ENCODE measurements around the gene SCML2. TPM values are rescaled to one million over a fixed set of nuclear protein-coding genes. Genes with fewer than 3 reads are reported as not detected.

SCML2 gene
- polyA plus RNA-seq, 2 of the 4 experiments (the other 2 are of a cell fraction), result 8.0 to 13.9 TPM

DNA sequence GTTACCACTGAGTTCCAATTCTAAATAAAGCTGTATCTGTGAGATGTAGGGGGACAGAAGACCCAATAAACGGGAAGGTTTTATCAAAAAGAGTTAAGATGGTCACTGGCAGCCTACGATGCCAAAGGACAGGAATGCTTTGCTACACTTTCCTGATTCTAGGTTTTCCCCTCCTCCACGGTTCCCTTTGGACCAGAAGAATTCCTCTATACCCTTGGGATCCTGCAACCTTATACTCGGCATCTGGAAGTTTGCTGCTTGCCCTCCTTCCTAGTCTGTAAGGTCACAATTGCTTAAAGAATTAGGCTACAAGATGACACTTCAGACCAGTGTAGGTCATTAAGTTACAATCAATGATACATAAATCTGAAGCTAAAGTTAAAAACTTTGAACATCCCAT lies 64.3 kb downstream of the SCML2 start:
- ChIA-PET CTCF (interaction anchor here (1.0 kb wide), 1 partner anchor 88 kb away, joined by 3 read pairs; no protein-coding TSS in a partner anchor), POLR2A (no interaction called here)
- no peak for TF ChIP-seq JUNB (IDR thresholded peaks at IDR 0.05)
- no peak for TF ChIP-seq NFE2L2 (conservative IDR thresholded peaks at IDR 0.05; ENCODE audit: low read length)
- TF ChIP-seq RCOR1 (IDR thresholded peaks at IDR 0.05; ENCODE audit: low read depth, low read length), result no peak
- Histone ChIP-seq H3K27ac (no peak overlapping the region), H3K4me2 (no peak overlapping the region), H3K4me3 (no peak overlapping the region), H3K4me1 (no peaks in the 10 kb centered on the region), H3K9me3 (no peaks in the 10 kb centered on the region)
- FAIRE-seq, result no peak
- WGBS (ENCODE audit: missing lambda C conversion rate), result 57% methylated on average over 4 of the region's 4 CpGs
- no peak; a peak in 1 of 6 replicates for ATAC-seq
- DNase-seq (ENCODE audit: low read depth in 1 of 2, low spot score in 1 of 2), result no peak

DNA sequence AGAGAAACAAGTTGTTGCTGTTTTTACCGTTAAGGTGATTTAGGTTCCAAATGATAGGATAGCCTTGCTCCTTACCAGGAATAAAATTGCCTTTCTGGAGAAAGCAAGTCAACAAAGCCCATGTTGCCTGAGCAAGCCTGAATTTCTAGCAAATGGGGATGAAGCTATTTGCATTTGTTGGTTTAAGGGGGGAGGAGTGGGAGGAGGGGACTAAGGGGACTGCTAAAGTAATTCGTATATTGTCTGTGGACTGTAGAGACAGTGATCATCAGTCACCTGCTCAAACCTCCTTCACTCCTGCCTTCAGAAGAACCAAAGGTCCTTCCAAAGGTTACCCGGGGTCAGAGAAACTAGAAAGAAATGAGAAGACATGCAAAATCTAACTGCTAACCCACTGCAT lies 65.8 kb downstream of the SCML2 start:
- H3K4me3 ChIP-seq, result no peak overlapping the region
- 76% methylated on average over 3 of the region's 3 CpGs for WGBS (ENCODE audit: missing lambda C conversion rate)
- DNase-seq (ENCODE audit: low read depth in 1 of 2, low spot score in 1 of 2) (no peak), FAIRE-seq (no peak), ATAC-seq (no peak)
- H3K4me2 ChIP-seq, result no peak overlapping the region
- CTCF ChIA-PET, result interaction anchor here (0.9 kb wide), 1 partner anchor 11 kb away, joined by 4 read pairs; no protein-coding TSS in a partner anchor
- H3K9me3 ChIP-seq, result no peaks in the 10 kb centered on the region
- POLR2A ChIA-PET, result no interaction called here
- H3K27ac ChIP-seq, result no peak overlapping the region
- TF ChIP-seq HOXB5 (CRISPR knock-in tag; IDR thresholded peaks at IDR 0.05) (no peak), JUN (IDR thresholded peaks at IDR 0.05) (no peak), FOSL2 (IDR thresholded peaks at IDR 0.05) (no peak), FOSL2 (CRISPR knock-in tag; IDR thresholded peaks at IDR 0.05) (no peak), HEYL (CRISPR knock-in tag; IDR thresholded peaks at IDR 0.05) (no peak), ZFP36 (IDR thresholded peaks at IDR 0.05; ENCODE audit: borderline replicate concordance, partially characterized antibody) (no peak), FOXS1 (CRISPR knock-in tag; IDR thresholded peaks at IDR 0.05) (no peak), EHF (CRISPR knock-in tag; IDR thresholded peaks at IDR 0.05) (no peak), ZC3H11A (IDR thresholded peaks at IDR 0.05) (no peak), KDM1A (IDR thresholded peaks at IDR 0.05; ENCODE audit: low read depth) (no peak), CBX8 (IDR thresholded peaks at IDR 0.05) (no peak), PHF8 (IDR thresholded peaks at IDR 0.05; ENCODE audit: borderline replicate concordance, low read depth) (no peak), RARB (CRISPR knock-in tag; IDR thresholded peaks at IDR 0.05) (no peak), POLR2AphosphoS2 (conservative IDR thresholded peaks at IDR 0.05; ENCODE audit: low read length) (no peak)
- H3K4me1 ChIP-seq, result no peaks in the 10 kb centered on the region

- H3K4me1 ChIP-seq, result no peaks in the 10 kb centered on the region
- DNase-seq (ENCODE audit: low read depth in 1 of 2, low spot score in 1 of 2) (no peak), ATAC-seq (no peak), FAIRE-seq (peak; percentile 46)
- H3K27ac ChIP-seq, result no peak overlapping the region
- H3K4me3 ChIP-seq, result no peak overlapping the region
- TF ChIP-seq ZNF302 (CRISPR knock-in tag; IDR thresholded peaks at IDR 0.05) (no peak), MAFK (IDR thresholded peaks at IDR 0.05; ENCODE audit: partially characterized antibody) (peak; percentile 35)
- ChIA-PET POLR2A (no interaction called here), CTCF (interaction anchor here (1.1 kb wide), 1 partner anchor 63 kb away, joined by 3 read pairs; no protein-coding TSS in a partner anchor)
- 80% methylated on average over 3 of the region's 3 CpGs for WGBS (ENCODE audit: missing lambda C conversion rate)
- H3K4me2 ChIP-seq, result no peak overlapping the region
- H3K9me3 ChIP-seq, result no peaks in the 10 kb centered on the region
These were observed 68.1 kb downstream of the SCML2 start for GRCh38 chrX:18286322-18286831.

DNA sequence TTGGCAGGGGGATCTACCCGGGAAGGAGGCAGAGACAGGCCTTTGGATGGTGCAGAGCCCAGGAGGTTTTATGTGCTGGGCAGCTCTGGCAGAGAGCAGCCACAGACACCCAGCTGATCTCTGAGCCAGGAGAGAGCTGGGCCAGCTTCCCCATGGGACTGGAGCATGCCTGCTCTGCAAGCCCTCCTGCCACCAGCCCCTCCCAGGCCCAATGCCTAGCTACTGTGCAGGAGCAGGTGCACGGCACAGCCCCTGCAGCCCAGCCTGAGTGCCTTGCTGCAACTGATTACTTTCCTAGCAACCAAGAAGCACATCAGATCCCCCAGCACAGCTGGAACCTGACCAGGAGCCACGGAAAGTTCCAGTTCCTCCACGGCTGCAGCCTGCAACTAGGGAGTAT lies 76.0 kb downstream of the SCML2 start:
- ChIA-PET CTCF (interaction anchor here (0.8 to 1.5 kb wide), 2 partner anchors 11 to 36 kb away, joined by 3 to 4 read pairs; no protein-coding TSS in a partner anchor), POLR2A (interaction anchor here (0.5 kb wide), 1 partner anchor 65 kb away, joined by 3 read pairs; no protein-coding TSS in a partner anchor)
- Histone ChIP-seq H3K4me2 (no peak overlapping the region), H3K4me3 (no peak overlapping the region), H3K27ac (no peak overlapping the region), H3K9me3 (no peaks in the 10 kb centered on the region), H3K4me1 (no peaks in the 10 kb centered on the region)
- ATAC-seq (no peak), DNase-seq (ENCODE audit: low read depth in 1 of 2, low spot score in 1 of 2) (no peak), FAIRE-seq (no peak)
- WGBS (ENCODE audit: missing lambda C conversion rate), result 80% methylated on average over 1 of the region's 4 CpGs
- TF ChIP-seq NPAS2 (CRISPR knock-in tag; IDR thresholded peaks at IDR 0.05; ENCODE audit: borderline replicate concordance) (no peak), KDM5A (IDR thresholded peaks at IDR 0.05) (no peak), HOXB5 (CRISPR knock-in tag; IDR thresholded peaks at IDR 0.05) (no peak), HEYL (CRISPR knock-in tag; IDR thresholded peaks at IDR 0.05) (no peak), RFX5 (IDR thresholded peaks at IDR 0.05) (no peak), HOXA7 (CRISPR knock-in tag; IDR thresholded peaks at IDR 0.05) (no peak), SREBF2 (IDR thresholded peaks at IDR 0.05) (no peak), POLR2A (IDR thresholded peaks at IDR 0.05; ENCODE audit: low read length) (no peak), FOSL2 (IDR thresholded peaks at IDR 0.05) (no peak), FOSL2 (CRISPR knock-in tag; IDR thresholded peaks at IDR 0.05) (no peak), SMC3 (IDR thresholded peaks at IDR 0.05) (no peak), MYC (IDR thresholded peaks at IDR 0.05; ENCODE audit: borderline replicate concordance, low read length) (no peak)
- TF ChIP-seq, protein P1, sequence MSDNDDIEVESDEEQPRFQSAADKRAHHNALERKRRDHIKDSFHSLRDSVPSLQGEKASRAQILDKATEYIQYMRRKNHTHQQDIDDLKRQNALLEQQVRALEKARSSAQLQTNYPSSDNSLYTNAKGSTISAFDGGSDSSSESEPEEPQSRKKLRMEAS (IDR thresholded peaks at IDR 0.05), result no peak
- TF ChIP-seq, protein P2, sequence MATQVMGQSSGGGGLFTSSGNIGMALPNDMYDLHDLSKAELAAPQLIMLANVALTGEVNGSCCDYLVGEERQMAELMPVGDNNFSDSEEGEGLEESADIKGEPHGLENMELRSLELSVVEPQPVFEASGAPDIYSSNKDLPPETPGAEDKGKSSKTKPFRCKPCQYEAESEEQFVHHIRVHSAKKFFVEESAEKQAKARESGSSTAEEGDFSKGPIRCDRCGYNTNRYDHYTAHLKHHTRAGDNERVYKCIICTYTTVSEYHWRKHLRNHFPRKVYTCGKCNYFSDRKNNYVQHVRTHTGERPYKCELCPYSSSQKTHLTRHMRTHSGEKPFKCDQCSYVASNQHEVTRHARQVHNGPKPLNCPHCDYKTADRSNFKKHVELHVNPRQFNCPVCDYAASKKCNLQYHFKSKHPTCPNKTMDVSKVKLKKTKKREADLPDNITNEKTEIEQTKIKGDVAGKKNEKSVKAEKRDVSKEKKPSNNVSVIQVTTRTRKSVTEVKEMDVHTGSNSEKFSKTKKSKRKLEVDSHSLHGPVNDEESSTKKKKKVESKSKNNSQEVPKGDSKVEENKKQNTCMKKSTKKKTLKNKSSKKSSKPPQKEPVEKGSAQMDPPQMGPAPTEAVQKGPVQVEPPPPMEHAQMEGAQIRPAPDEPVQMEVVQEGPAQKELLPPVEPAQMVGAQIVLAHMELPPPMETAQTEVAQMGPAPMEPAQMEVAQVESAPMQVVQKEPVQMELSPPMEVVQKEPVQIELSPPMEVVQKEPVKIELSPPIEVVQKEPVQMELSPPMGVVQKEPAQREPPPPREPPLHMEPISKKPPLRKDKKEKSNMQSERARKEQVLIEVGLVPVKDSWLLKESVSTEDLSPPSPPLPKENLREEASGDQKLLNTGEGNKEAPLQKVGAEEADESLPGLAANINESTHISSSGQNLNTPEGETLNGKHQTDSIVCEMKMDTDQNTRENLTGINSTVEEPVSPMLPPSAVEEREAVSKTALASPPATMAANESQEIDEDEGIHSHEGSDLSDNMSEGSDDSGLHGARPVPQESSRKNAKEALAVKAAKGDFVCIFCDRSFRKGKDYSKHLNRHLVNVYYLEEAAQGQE (IDR thresholded peaks at IDR 0.05), result no peak

All from A549 (cell line).